K562 (cell line): ENCODE results near the gene RPL29. TPM values are rescaled to one million over a fixed set of nuclear protein-coding genes. Genes with fewer than 3 reads are reported as not detected.
A peak's percentile ranks its signal among the peaks of the same experiment; 100 is the strongest.

Source experiments
- CEBPG ChIP-seq, 3 experiments: fragments of 200-800 bp in 1 of 3; sonication (Bioruptor generic) in 1 of 3; sonication (generic) in 1 of 3; formaldehyde crosslinking in 1 of 3; IDR thresholded peaks in 2 of 3; conservative IDR thresholded peaks in 1 of 3; 2 replicates each; pipeline versions ENCODE4 v1.6.1 to v1.8.0; 2016 to 2022; ENCODE audit warnings: missing compliant biosample characterization in 2 of 3, missing genetic modification characterization in 2 of 3, mild to moderate bottlenecking in 1 of 3, missing genetic modification reagents in 1 of 3
- DACH1 ChIP-seq: fragments of 450-650 bp; IDR thresholded peaks from 2 replicates; pipeline ENCODE4 v1.6.1; 2018; ENCODE audit not compliant: partially characterized antibody
- DMBX1 ChIP-seq: fragments of 250-450 bp; sonication (Bioruptor Pico); IDR thresholded peaks from 2 replicates; pipeline ENCODE4 v1.8.0; 2022; ENCODE audit warnings: inconsistent platforms, mild to moderate bottlenecking, moderate library complexity, borderline replicate concordance
- DPF2 ChIP-seq: fragments of 450-650 bp; IDR thresholded peaks from 2 replicates; pipeline ENCODE4 v1.6.1; 2016
- GABPA ChIP-seq: fragments of 200-800 bp; sonication (Bioruptor generic); conservative IDR thresholded peaks from 2 replicates; pipeline ENCODE4 v1.6.1; 2016; ENCODE audit warnings: low read depth, missing genetic modification characterization, missing compliant biosample characterization
- KDM5B ChIP-seq: fragments of 200-600 bp; sonication (generic); IDR thresholded peaks from 2 replicates; pipeline ENCODE4 v1.6.1; 2012; ENCODE audit warnings: low read depth, mild to moderate bottlenecking, moderate library complexity, low read length, control low read depth, inconsistent platforms; ENCODE audit not compliant: insufficient replicate concordance
- LEF1 ChIP-seq: fragments of 450-650 bp; IDR thresholded peaks from 2 replicates; pipeline ENCODE4 v1.6.1; 2016; ENCODE audit warnings: mild to moderate bottlenecking
- RAD21 ChIP-seq, 2 experiments: fragments of 250-450 bp in 1 of 2; fragments of 450-650 bp in 1 of 2; sonication (Bioruptor Pico) in 1 of 2; formaldehyde crosslinking in 1 of 2; IDR thresholded peaks in 1 of 2; conservative IDR thresholded peaks in 1 of 2; 2 replicates each; pipeline versions ENCODE4 v1.4.0 to v1.8.0; 2020 to 2022; ENCODE audit warnings: mild to moderate bottlenecking in 2 of 2, moderate library complexity in 1 of 2
- ZNF121 ChIP-seq: sonication (generic); formaldehyde crosslinking; conservative IDR thresholded peaks from 2 replicates; pipeline ENCODE4 v1.8.0; 2022; ENCODE audit warnings: missing genetic modification reagents
- polyA plus RNA-seq, 8 experiments: library from polyadenylated mRNA; depleted of rRNA in 4 of 8; stranded (reverse) in 5 of 8; unstranded in 3 of 8; fragments of >200 nt; fragmentation: Nextera tagmentation in 2 of 8; fragmentation: Illumina TruSeq in 1 of 8; extraction: Ambion mirVana in 2 of 8; extraction: Trizol in 1 of 8; gene quantifications; 2 replicates each; pipeline versions ENCODE4 v1.2.1 to v1.2.3, GENCODE V29; 2011 to 2014; ENCODE audit warnings: inconsistent platforms in 1 of 8, missing spikeins in 1 of 8
- total RNA-seq, 7 experiments: library from RNA; depleted of rRNA in 6 of 7; stranded (reverse); fragments of >200 nt in 6 of 7; fragmentation: Illumina TruSeq in 2 of 7; extraction: Trizol in 2 of 7; gene quantifications; 2 replicates each; pipeline versions ENCODE4 v1.2.1 to v1.2.3, GENCODE V29; 2011 to 2021; ENCODE audit warnings: low replicate concordance in 1 of 7
- TF ChIP-seq, protein P1 (sequence below): sonication (generic); formaldehyde crosslinking; IDR thresholded peaks from 2 replicates; pipeline ENCODE4 v1.8.0; 2022; ENCODE audit warnings: missing genetic modification reagents, mild to moderate bottlenecking, moderate library complexity, borderline replicate concordance
- TF ChIP-seq, protein P2 (sequence below): sonication (generic); formaldehyde crosslinking; IDR thresholded peaks from 2 replicates; pipeline ENCODE4 v1.9.0; 2022; ENCODE audit warnings: mild to moderate bottlenecking, missing genetic modification reagents
- TF ChIP-seq, protein P3 (sequence below), 2 experiments: fragments of 450-650 bp; IDR thresholded peaks; 2 replicates each; pipeline ENCODE4 v1.6.1; 2018; ENCODE audit warnings: mild to moderate bottlenecking in 2 of 2, low read depth in 1 of 2; ENCODE audit not compliant: partially characterized antibody in 2 of 2
- TF ChIP-seq, protein P4 (sequence below): fragments of 450-650 bp; formaldehyde crosslinking; IDR thresholded peaks from 2 replicates; pipeline ENCODE4 v1.4.0; 2020; ENCODE audit warnings: mild to moderate bottlenecking, mixed read lengths
- TF ChIP-seq, protein P5 (sequence below): fragments of 250-450 bp; sonication (Bioruptor Pico); IDR thresholded peaks from 2 replicates; pipeline ENCODE4 v1.5.0; 2021; ENCODE audit warnings: mild to moderate bottlenecking, borderline replicate concordance

RPL29 gene
- total and polyA plus RNA-seq, 9 of the 15 experiments (the other 6 are each of a cell fraction or from before 2014, with no cell fraction given): 568 to 1,475 (median 1,104) TPM

DNA sequence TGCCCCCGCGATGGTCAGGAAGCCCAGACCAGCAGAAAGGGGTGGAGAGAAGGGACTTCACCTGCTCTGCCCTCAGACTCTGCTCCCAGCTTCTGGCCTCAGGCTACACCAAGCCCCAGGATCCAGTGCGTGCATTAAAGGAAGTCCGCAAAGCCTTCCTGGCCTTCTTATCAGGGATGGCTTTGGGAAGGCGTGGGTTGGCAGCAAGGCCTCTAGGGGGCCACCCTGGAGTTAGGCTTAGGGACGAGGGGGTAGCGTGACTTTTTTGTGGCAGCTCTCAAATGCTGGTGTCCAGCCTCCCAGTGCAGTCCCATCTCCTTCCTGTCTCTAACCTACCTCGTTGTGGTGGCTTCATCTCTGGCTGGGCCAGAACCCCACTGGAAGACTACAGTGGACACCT lies 18.9 kb upstream of the RPL29 start (continued):
- TF ChIP-seq, protein P1, sequence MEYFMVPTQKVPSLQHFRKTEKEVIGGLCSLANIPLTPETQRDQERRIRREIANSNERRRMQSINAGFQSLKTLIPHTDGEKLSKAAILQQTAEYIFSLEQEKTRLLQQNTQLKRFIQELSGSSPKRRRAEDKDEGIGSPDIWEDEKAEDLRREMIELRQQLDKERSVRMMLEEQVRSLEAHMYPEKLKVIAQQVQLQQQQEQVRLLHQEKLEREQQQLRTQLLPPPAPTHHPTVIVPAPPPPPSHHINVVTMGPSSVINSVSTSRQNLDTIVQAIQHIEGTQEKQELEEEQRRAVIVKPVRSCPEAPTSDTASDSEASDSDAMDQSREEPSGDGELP: no peak
- no peak for TF ChIP-seq DMBX1 (CRISPR knock-in tag)
- TF ChIP-seq RAD21 (CRISPR knock-in tag; conservative IDR thresholded peaks at IDR 0.05 in 1 of 2, IDR thresholded peaks at IDR 0.05 in 1 of 2): peak; percentile 19 to 57; a peak in 3 of 4 replicates
- no peak for TF ChIP-seq LEF1
- TF ChIP-seq, protein P2, sequence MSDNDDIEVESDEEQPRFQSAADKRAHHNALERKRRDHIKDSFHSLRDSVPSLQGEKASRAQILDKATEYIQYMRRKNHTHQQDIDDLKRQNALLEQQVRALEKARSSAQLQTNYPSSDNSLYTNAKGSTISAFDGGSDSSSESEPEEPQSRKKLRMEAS (CRISPR knock-in tag): no peak
- 0 out of 2 replicates have a peak, but pooled peaks have one; percentile 30 for TF ChIP-seq GABPA
- TF ChIP-seq ZNF121: no peak
- no peak for TF ChIP-seq KDM5B
- TF ChIP-seq CEBPG (CRISPR knock-in tag; IDR thresholded peaks at IDR 0.05): no peak
- TF ChIP-seq CEBPG (tag; conservative IDR thresholded peaks at IDR 0.05 in 1 of 2, IDR thresholded peaks at IDR 0.05 in 1 of 2): no peak
- TF ChIP-seq, protein P3, sequence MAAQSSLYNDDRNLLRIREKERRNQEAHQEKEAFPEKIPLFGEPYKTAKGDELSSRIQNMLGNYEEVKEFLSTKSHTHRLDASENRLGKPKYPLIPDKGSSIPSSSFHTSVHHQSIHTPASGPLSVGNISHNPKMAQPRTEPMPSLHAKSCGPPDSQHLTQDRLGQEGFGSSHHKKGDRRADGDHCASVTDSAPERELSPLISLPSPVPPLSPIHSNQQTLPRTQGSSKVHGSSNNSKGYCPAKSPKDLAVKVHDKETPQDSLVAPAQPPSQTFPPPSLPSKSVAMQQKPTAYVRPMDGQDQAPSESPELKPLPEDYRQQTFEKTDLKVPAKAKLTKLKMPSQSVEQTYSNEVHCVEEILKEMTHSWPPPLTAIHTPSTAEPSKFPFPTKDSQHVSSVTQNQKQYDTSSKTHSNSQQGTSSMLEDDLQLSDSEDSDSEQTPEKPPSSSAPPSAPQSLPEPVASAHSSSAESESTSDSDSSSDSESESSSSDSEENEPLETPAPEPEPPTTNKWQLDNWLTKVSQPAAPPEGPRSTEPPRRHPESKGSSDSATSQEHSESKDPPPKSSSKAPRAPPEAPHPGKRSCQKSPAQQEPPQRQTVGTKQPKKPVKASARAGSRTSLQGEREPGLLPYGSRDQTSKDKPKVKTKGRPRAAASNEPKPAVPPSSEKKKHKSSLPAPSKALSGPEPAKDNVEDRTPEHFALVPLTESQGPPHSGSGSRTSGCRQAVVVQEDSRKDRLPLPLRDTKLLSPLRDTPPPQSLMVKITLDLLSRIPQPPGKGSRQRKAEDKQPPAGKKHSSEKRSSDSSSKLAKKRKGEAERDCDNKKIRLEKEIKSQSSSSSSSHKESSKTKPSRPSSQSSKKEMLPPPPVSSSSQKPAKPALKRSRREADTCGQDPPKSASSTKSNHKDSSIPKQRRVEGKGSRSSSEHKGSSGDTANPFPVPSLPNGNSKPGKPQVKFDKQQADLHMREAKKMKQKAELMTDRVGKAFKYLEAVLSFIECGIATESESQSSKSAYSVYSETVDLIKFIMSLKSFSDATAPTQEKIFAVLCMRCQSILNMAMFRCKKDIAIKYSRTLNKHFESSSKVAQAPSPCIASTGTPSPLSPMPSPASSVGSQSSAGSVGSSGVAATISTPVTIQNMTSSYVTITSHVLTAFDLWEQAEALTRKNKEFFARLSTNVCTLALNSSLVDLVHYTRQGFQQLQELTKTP (IDR thresholded peaks at IDR 0.05; ENCODE audit: low read depth in 1 of 2, partially characterized antibody in 2 of 2): no peak
- no peak for TF ChIP-seq DACH1
- TF ChIP-seq, protein P4, sequence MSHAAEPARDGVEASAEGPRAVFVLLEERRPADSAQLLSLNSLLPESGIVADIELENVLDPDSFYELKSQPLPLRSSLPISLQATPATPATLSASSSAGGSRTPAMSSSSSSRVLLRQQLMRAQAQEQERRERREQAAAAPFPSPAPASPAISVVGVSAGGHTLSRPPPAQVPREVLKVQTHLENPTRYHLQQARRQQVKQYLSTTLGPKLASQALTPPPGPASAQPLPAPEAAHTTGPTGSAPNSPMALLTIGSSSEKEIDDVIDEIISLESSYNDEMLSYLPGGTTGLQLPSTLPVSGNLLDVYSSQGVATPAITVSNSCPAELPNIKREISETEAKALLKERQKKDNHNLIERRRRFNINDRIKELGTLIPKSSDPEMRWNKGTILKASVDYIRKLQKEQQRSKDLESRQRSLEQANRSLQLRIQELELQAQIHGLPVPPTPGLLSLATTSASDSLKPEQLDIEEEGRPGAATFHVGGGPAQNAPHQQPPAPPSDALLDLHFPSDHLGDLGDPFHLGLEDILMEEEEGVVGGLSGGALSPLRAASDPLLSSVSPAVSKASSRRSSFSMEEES (CRISPR knock-in tag): no peak
- TF ChIP-seq, protein P5, sequence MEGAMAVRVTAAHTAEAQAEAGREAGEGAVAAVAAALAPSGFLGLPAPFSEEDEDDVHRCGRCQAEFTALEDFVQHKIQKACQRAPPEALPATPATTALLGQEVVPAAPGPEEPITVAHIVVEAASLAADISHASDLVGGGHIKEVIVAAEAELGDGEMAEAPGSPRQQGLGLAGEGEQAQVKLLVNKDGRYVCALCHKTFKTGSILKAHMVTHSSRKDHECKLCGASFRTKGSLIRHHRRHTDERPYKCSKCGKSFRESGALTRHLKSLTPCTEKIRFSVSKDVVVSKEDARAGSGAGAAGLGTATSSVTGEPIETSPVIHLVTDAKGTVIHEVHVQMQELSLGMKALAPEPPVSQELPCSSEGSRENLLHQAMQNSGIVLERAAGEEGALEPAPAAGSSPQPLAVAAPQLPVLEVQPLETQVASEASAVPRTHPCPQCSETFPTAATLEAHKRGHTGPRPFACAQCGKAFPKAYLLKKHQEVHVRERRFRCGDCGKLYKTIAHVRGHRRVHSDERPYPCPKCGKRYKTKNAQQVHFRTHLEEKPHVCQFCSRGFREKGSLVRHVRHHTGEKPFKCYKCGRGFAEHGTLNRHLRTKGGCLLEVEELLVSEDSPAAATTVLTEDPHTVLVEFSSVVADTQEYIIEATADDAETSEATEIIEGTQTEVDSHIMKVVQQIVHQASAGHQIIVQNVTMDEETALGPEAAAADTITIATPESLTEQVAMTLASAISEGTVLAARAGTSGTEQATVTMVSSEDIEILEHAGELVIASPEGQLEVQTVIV: no peak
- no peak for TF ChIP-seq DPF2
